ENCODE results near the gene GPR162.

GPR162 gene

GRCh38 chr12:6827437-6827911, 5.9 kb downstream of the GPR162 start:
- Histone ChIP-seq H3K4me2 (peak overlapping the region; percentile 11 to 72 (median 52); a peak in 20 of 22 replicates), H3K36me3 (no peaks in the 10 kb centered on the region), H3K27me3 (peaks cover 98 to 100% (median 100%) of the 10 kb centered on the region in 11 experiments), H3K27ac (no peak overlapping the region), H3K9ac (no peak overlapping the region), H3K4me3 (0 out of 20 replicates have a peak overlapping the region, but pooled peaks of 1 of the 10 experiments have one; percentile 11), H4K20me1 (peaks cover 0 to 66% (median 48%) of the 10 kb centered on the region in 11 experiments; a peak in 16 of 22 replicates), H3K9me3 (replicated peaks in 1 of 11) (no peaks in the 10 kb centered on the region), H3K4me1 (peaks cover 18 to 37% (median 28%) of the 10 kb centered on the region in 10 experiments)
- TF ChIP-seq Cebpa-rat (IDR thresholded peaks at IDR 0.05), result no peak

GRCh38 chr12:6827982-6828780, 6.6 kb downstream of the GPR162 start, which contains the start of gene P3H3:
Gene P3H3, plus strand, starts transcription at chr12:6828407. Its CDS starts 34 bp downstream, at chr12:6828441.
- Histone ChIP-seq H3K9ac (peak within 1 kb of the TSS; percentile 35 to 72 (median 58); a peak in 19 of 22 replicates), H3K36me3 (no peaks in the 10 kb centered on the region), H3K4me2 (peak within 1 kb of the TSS; percentile 85 to 99 (median 97)), H4K20me1 (peaks cover 0 to 66% (median 44%) of the 10 kb centered on the region in 11 experiments; a peak in 16 of 22 replicates), H3K27me3 (peaks cover 92 to 100% (median 100%) of the 10 kb centered on the region in 11 experiments), H3K9me3 (replicated peaks in 1 of 11) (no peaks in the 10 kb centered on the region), H3K4me1 (peaks cover 18 to 37% (median 28%) of the 10 kb centered on the region in 10 experiments), H3K4me3 (peak within 1 kb of the TSS; percentile 50 to 71 (median 60)), H3K27ac (no peak within 1 kb of the TSS)
- TF ChIP-seq Cebpa-rat (IDR thresholded peaks at IDR 0.05), result no peak

- Histone ChIP-seq H3K9me3 (replicated peaks in 1 of 11) (no peaks in the 10 kb centered on the region), H3K36me3 (no peaks in the 10 kb centered on the region), H3K4me3 (peak overlapping the region; percentile 50 to 71 (median 60)), H4K20me1 (peaks cover 0 to 66% (median 43%) of the 10 kb centered on the region in 11 experiments; a peak in 16 of 22 replicates), H3K9ac (peak overlapping the region; percentile 35 to 72 (median 58); a peak in 19 of 22 replicates), H3K27me3 (peaks cover 92 to 100% (median 100%) of the 10 kb centered on the region in 11 experiments), H3K27ac (no peak overlapping the region), H3K4me1 (peaks cover 18 to 37% (median 28%) of the 10 kb centered on the region in 10 experiments), H3K4me2 (peak overlapping the region; percentile 85 to 99 (median 97))
- TF ChIP-seq Cebpa-rat (IDR thresholded peaks at IDR 0.05), result no peak
Observed at GRCh38 chr12:6828781-6829535, 7.3 kb downstream of the GPR162 start.

- H3K36me3 ChIP-seq, result no peaks in the 10 kb centered on the region
- H3K27ac ChIP-seq, result no peak overlapping the region
- TF ChIP-seq Cebpa-rat (IDR thresholded peaks at IDR 0.05), result no peak
- peaks cover 18 to 37% (median 28%) of the 10 kb centered on the region in 10 experiments for H3K4me1 ChIP-seq
- H3K9ac ChIP-seq, result peak overlapping the region in 5 of 11 experiments; percentile 41 to 72 (median 58); a peak in 7 of 22 replicates
- peaks cover 84 to 100% (median 100%) of the 10 kb centered on the region in 11 experiments for H3K27me3 ChIP-seq
- H3K9me3 ChIP-seq (replicated peaks in 1 of 11), result no peaks in the 10 kb centered on the region
- H3K4me2 ChIP-seq, result peak overlapping the region; percentile 85 to 99 (median 97)
- H4K20me1 ChIP-seq, result peaks cover 0 to 66% (median 42%) of the 10 kb centered on the region in 11 experiments; a peak in 16 of 22 replicates
- peak overlapping the region; percentile 50 to 71 (median 60); a peak in 17 of 20 replicates for H3K4me3 ChIP-seq
Observed at GRCh38 chr12:6829536-6830220, 8.1 kb downstream of the GPR162 start.

GRCh38 chr12:6830286-6830890, 8.8 kb downstream of the GPR162 start:
- Histone ChIP-seq H3K4me3 (no peak overlapping the region), H3K9me3 (replicated peaks in 1 of 11) (no peaks in the 10 kb centered on the region), H3K9ac (no peak overlapping the region), H4K20me1 (peaks cover 0 to 59% (median 35%) of the 10 kb centered on the region in 11 experiments; a peak in 16 of 22 replicates), H3K36me3 (no peaks in the 10 kb centered on the region), H3K27ac (no peak overlapping the region), H3K27me3 (peaks cover 77 to 100% (median 97%) of the 10 kb centered on the region in 11 experiments), H3K4me1 (peaks cover 18 to 36% (median 28%) of the 10 kb centered on the region in 10 experiments), H3K4me2 (no peak overlapping the region)
- TF ChIP-seq Cebpa-rat (IDR thresholded peaks at IDR 0.05), result no peak

- Histone ChIP-seq H3K4me3 (no peak overlapping the region), H3K27ac (no peak overlapping the region), H4K20me1 (peaks cover 0 to 55% (median 30%) of the 10 kb centered on the region in 11 experiments; a peak in 16 of 22 replicates), H3K9me3 (replicated peaks in 1 of 11) (no peaks in the 10 kb centered on the region), H3K9ac (no peak overlapping the region), H3K27me3 (peaks cover 72 to 94% (median 91%) of the 10 kb centered on the region in 11 experiments), H3K36me3 (no peaks in the 10 kb centered on the region), H3K4me1 (peaks cover 18 to 38% (median 28%) of the 10 kb centered on the region in 10 experiments), H3K4me2 (no peak overlapping the region)
- no peak for TF ChIP-seq Cebpa-rat (IDR thresholded peaks at IDR 0.05)
Observed at GRCh38 chr12:6830999-6831398, 9.4 kb downstream of the GPR162 start.

- Histone ChIP-seq H3K9me3 (replicated peaks in 1 of 11) (no peaks in the 10 kb centered on the region), H3K9ac (no peak overlapping the region), H4K20me1 (peaks cover 0 to 50% (median 24%) of the 10 kb centered on the region in 11 experiments; a peak in 16 of 22 replicates), H3K4me2 (no peak overlapping the region), H3K4me1 (peaks cover 18 to 34% (median 27%) of the 10 kb centered on the region in 10 experiments), H3K36me3 (no peaks in the 10 kb centered on the region), H3K27me3 (peaks cover 67 to 89% (median 86%) of the 10 kb centered on the region in 11 experiments), H3K4me3 (no peak overlapping the region), H3K27ac (no peak overlapping the region)
- no peak for TF ChIP-seq Cebpa-rat (IDR thresholded peaks at IDR 0.05)
Observed at GRCh38 chr12:6831450-6831995, 9.9 kb downstream of the GPR162 start.
